Activated T-cell treated with anti-CD3 and anti-CD28 coated beads, Interleukin-2, amount 50 U/mL, for 48 hours (primary cell): ENCODE data around the gene PRR12.

Experiments used
- DNase-seq, 2 experiments: peaks; one replicate each; pipeline ENCODE4 v3.0.0-alpha.2; 2020

PRR12 gene

DNA sequence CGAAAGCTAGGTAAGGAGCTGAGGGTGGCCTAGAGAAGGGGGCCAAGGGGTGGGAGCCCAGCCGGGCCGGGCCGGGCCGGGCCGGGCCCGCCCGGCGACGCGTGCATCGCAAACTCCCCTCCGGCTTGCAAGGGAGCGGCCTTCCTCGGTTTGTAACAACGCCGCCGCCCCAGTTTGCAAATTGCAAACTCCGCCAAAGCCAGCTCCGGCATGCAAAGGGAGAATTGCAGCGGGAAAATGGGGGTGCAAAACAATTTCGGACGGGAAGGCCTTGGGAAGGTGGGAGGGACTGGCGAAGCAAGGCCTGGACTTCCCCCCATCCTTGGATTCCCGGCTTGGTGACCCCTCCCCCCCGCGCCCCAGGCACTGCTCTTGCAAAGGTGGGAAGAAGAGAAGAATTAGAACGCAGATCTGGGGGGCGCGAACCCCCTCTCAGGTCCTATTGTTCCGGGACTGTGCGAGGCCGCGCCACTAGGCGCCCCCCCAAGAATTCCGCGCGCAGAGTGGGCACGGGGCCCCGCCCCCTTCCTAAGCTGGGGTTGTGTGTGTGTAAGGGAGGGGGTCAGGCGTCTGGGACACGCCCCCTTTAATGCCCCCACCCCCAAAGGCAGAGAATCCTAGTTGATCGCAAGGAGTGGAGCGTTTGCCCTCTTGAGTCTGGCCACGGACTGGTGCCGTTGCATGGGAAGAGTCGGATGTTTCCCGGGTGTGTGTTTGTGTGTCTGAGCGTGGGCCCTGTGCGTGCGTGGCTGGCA, 926 bp downstream of the PRR12 start:
- peak; percentile 71 to 72 for DNase-seq

DNA sequence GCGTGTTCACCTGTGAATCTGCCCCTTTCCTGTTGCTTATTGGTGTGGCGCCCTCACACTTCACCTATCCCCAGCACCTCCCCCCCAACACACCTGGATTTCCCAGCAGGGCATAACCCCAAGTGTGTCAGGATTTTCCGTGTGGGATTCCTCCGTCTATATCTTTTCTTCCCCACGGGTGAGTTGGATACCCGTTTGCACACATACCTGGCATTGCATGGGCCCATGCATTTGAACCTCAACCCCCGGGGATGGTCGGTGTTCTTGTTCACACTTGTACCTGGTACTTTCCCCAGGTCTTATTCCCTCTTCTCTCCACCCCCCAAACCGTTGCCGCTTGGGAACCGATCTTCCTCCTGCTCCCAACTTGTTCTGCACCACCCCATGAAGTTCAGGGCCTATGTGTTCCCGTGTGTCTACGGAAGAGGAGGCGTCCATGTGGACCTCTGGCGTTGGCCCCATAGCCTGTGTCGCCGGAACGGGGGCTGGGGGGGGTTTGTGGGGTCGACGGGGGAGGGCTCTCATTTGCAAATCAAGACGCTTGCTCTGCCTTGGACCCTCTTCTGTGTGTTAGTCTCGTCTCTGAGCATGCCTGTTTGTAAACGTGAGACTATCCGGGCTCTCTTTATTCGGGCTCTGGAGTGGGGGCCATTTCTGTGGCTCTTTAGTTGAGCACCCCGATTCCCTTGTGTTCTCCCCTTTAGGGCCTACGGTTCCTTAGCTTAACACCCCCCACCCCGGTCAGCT, 1.7 kb downstream of the PRR12 start:
- DNase-seq, result peak in 1 of 2 experiments; percentile 59

DNA sequence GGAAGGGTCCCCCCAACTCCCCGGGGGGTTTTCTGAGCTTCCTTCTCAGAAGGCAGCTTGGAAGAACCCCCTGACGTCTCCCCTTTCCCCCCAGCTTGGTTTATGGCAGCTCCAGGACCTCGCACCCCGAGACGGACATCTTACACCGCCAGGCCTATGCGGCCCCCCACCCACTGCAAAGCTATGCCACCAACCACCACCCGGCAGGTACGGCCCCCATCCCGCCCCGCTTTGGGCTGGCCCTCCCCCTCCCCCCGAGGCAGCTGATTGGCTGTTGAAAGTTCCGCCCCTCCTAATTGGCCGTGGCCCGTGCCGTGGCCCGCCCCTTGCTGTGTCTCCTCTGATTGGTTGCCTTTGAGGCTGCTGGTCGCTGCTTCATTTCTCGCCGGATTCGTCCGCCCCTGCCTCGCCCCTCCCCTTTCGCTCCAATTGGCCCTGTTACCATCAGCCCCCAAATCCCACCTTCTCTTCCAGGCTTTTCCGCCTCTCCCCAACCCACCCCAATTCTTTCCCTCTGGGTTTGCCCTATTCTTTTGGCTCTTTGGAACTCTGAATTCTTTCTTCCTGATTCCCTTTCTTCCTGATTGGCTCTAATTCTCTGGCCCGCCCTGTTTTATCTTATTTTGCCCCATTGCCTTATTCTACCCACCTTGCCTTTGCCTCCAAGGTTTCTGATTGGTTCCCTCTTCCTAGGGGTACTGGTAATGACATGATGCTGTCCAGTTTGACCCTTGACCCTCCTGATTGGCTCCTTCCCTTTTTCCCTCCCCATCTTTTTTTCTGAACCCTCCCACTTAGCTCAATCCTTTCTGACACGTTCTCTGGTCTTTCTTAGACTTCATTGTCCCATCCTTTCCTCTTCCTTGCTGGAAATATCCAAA, 2.5 kb downstream of the PRR12 start:
- peak; percentile 95 to 96 for DNase-seq

- DNase-seq, result no peak
These were observed 3.4 kb downstream of the PRR12 start for GRCh38 chr19:49594157-49594992.

- no peak for DNase-seq
These were observed 4.2 kb downstream of the PRR12 start for GRCh38 chr19:49594993-49595818.

DNA sequence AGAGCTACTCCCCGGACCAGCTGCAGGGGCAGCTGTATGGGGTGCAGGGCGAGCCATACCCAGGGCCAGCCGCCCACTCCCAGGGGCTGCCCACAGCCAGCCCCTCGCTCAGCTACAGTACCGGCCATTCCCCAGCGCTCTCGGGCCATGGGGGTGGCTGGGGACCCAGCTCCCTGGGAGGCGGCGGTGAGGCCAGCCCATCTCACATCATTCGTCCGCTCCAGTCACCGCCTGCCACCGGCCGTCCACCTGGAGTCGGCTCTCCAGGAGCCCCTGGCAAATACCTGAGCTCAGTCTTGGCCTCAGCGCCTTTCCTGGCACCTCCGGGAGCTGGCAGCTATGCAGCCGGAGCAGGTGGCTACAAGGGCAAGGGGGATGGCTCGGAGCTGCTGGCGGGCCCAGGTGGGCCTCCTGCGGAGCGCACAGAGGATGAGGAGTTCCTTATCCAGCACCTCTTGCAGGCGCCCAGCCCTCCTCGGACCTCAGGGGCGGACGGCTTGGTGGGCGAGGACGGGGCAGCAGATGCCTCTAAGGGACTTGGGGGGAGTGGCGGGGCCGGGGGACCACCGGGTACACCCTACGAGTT, 4.9 kb downstream of the PRR12 start:
- DNase-seq, result no peak

- no peak for DNase-seq
These were observed 5.4 kb downstream of the PRR12 start for GRCh38 chr19:49596407-49596806.

- DNase-seq, result no peak
These were observed 6.1 kb downstream of the PRR12 start for GRCh38 chr19:49596954-49597702.

DNA sequence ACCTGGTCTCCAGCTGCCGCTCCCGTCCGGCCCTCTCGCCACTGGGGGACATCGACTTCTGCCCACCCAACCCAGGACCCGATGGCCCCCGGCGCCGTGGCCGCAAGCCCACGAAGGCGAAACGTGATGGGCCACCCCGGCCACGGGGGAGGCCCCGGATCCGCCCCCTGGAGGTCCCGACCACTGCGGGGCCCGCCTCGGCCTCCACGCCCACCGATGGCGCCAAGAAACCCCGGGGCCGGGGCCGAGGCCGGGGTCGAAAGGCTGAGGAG, 6.7 kb downstream of the PRR12 start:
- DNase-seq, result no peak

- no peak for DNase-seq
These were observed 8.7 kb downstream of the PRR12 start for GRCh38 chr19:49599378-49600295.

- no peak for DNase-seq
These were observed 10.6 kb downstream of the PRR12 start for GRCh38 chr19:49601482-49602038.

GRCh38 chr19:49602806-49603205, 11.8 kb downstream of the PRR12 start:
- no peak for DNase-seq

DNA sequence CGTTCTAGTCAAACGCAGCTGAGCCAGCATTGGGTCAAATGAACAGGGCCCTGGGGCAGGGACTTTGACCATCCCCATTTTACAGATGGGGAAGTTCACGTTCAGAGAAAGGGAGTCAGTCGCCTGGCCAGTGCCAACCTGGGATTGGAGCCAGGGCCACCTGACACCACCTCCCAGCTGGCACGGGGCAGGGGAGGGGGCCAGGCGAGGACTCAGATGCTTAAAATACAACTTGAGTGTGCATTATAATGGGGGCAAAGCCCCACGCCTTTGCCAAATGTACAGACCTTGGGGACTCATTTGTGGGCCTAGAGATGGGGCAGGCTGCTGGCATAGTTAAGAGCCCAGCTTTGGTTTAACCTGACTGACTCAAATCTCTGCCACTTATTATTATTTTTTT, 14.6 kb downstream of the PRR12 start:
- DNase-seq, result no peak

DNA sequence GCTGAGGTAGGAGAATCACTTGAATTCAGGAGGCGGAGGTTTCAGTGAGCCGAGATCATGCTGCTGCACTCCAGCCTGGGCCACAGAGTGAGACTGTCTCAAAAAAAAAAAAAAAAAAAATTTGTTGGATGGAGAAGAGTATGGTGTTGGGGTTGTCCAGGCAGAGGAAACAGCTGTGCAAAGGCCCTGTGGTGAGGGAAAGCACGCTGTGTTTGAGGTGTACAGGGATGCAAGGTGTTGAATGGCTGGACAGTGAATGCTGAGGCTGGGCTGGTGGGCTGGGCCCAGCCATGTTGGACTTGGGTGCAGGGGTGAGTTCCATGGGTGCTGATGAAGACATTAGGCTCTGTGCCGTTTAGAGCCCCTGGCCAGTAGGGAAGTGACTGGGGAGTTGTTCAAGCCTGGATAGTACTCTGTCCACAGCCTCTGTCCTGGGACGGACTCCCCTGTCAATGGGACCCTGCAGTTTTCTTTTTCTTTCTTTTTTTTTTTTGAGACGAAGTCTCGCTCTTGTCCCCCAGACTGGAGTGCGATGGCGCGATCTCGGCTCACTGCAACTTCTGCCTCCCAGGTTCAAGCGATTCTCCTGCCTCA, 18.6 kb downstream of the PRR12 start:
- DNase-seq, result no peak

GRCh38 chr19:49613374-49613773, 22.4 kb downstream of the PRR12 start:
- no peak for DNase-seq

GRCh38 chr19:49614096-49614833, 23.3 kb downstream of the PRR12 start:
- DNase-seq, result peak; percentile 44 to 55

DNA sequence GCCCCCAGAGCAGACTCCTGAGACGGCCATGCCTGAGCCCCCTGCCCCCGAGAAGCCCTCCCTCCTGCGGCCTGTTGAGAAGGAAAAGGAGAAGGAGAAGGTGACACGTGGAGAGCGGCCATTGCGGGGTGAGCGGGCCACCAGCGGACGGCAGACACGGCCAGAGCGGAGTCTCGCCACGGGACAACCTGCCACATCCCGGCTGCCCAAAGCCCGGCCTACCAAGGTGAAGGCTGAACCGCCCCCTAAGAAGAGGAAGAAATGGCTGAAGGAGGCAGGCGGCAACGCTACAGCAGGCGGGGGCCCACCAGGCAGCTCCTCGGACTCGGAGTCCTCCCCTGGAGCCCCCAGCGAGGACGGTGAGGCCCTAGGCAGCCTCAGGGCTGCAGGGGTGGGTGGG, 24.9 kb downstream of the PRR12 start:
- no peak for DNase-seq

- DNase-seq, result no peak
These were observed 25.6 kb downstream of the PRR12 start for GRCh38 chr19:49616532-49616931.
